IMR-90 (cell line): ENCODE measurements around the gene PCDHGA3. TPM values are rescaled to one million over a fixed set of nuclear protein-coding genes. Genes with fewer than 3 reads are reported as not detected.
A peak's percentile ranks its signal among the peaks of the same experiment; 100 is the strongest.

ENCODE experiments used
- ATAC-seq: fragments of 200-7000 bp; cut with Tn5 transposase; 2 replicates; pipeline ENCODE4 v1.9.1; 2020; ENCODE audit warnings: low read depth, mild to moderate bottlenecking, moderate library complexity
- BruUV-seq: library from RNA; stranded (reverse); fragments of 400-500 nt; replicated peaks from 2 replicates; lab custom pipeline; 2021; lab: Mats Ljungman, UMichigan
- CTCF ChIA-PET: fragments of 300-600 bp; formaldehyde crosslinking; extraction: SDS; loops from one replicate; lab custom pipeline; 2021; ENCODE audit warnings: antibody characterized with exemption; lab: Yijun Ruan, JAX
- POLR2A ChIA-PET: fragments of 300-600 bp; sonication (Branson Sonifier 250); formaldehyde crosslinking; loops from one replicate; lab custom pipeline; 2022; ENCODE audit warnings: antibody characterized with exemption; ENCODE audit not compliant: unreplicated experiment; lab: Charles Lee
- DNase-seq: peaks from one replicate; pipeline ENCODE4 v3.0.0; 2013
- H2AFZ ChIP-seq: replicated peaks from 2 replicates; pipeline ENCODE3; 2013; ENCODE audit warnings: low read length, mild to moderate bottlenecking; ENCODE audit not compliant: poor library complexity
- H2AK5ac ChIP-seq: 2 replicates; pipeline ENCODE4 v1.6.1; 2013; ENCODE audit warnings: low read depth, low read length, inconsistent platforms
- H2AK9ac ChIP-seq: replicated peaks from 2 replicates; pipeline ENCODE3; 2013; ENCODE audit warnings: mild to moderate bottlenecking, low read depth, low read length, moderate library complexity; ENCODE audit not compliant: poor library complexity
- H2BK120ac ChIP-seq: 2 replicates; pipeline ENCODE4 v1.6.1; 2013; ENCODE audit warnings: low read depth, low read length, inconsistent platforms
- H2BK15ac ChIP-seq: 3 replicates; pipeline ENCODE4 v1.6.1; 2013; ENCODE audit warnings: low read depth, low read length, inconsistent platforms
- H2BK20ac ChIP-seq: 2 replicates; pipeline ENCODE4 v1.6.1; 2013; ENCODE audit warnings: low read depth, mild to moderate bottlenecking, inconsistent platforms, low read length, moderate library complexity
- H2BK5ac ChIP-seq: 2 replicates; pipeline ENCODE4 v1.6.1; 2013; ENCODE audit warnings: mild to moderate bottlenecking, low read depth, low read length, inconsistent platforms; ENCODE audit not compliant: poor library complexity, severe bottlenecking
- H3K14ac ChIP-seq: replicated peaks from 2 replicates; pipeline ENCODE4 v1.6.1; 2013; ENCODE audit warnings: low read depth, low read length, inconsistent platforms
- H3K18ac ChIP-seq: 2 replicates; pipeline ENCODE4 v1.6.1; 2013; ENCODE audit warnings: low read depth, low read length, control low read depth
- H3K23ac ChIP-seq: 2 replicates; pipeline ENCODE4 v1.6.1; 2013; ENCODE audit warnings: low read depth, low read length, inconsistent platforms
- H3K27ac ChIP-seq: 2 replicates; pipeline ENCODE4 v1.5.1; 2013; ENCODE audit warnings: mild to moderate bottlenecking, control low read depth, low read length; ENCODE audit not compliant: insufficient read depth
- H3K27me3 ChIP-seq: 2 replicates; pipeline ENCODE4 v1.6.1; 2013; ENCODE audit warnings: low read length; ENCODE audit not compliant: control insufficient read depth, insufficient read depth
- H3K36me3 ChIP-seq: 2 replicates; pipeline ENCODE4 v1.6.1; 2013; ENCODE audit warnings: low read length, mixed read lengths; ENCODE audit not compliant: control insufficient read depth, insufficient read depth
- H3K4ac ChIP-seq: 2 replicates; pipeline ENCODE4 v1.6.1; 2013; ENCODE audit warnings: low read depth, low read length, inconsistent platforms
- H3K4me1 ChIP-seq: 2 replicates; pipeline ENCODE4 v1.6.1; 2013; ENCODE audit warnings: low read length, mixed read lengths; ENCODE audit not compliant: control insufficient read depth, insufficient read depth
- H3K4me2 ChIP-seq: 2 replicates; pipeline ENCODE4 v1.6.1; 2013; ENCODE audit warnings: low read depth, mild to moderate bottlenecking, control low read depth, low read length, moderate library complexity
- H3K4me3 ChIP-seq: 2 replicates; pipeline ENCODE4 v1.5.1; 2013; ENCODE audit warnings: low read depth, mild to moderate bottlenecking, control low read depth, low read length, moderate library complexity; ENCODE audit not compliant: insufficient read depth
- H3K56ac ChIP-seq: 2 replicates; pipeline ENCODE4 v1.6.1; 2013; ENCODE audit warnings: low read length, inconsistent platforms; ENCODE audit not compliant: insufficient read depth; ENCODE audit errors: extremely low read depth
- H3K79me1 ChIP-seq, 2 experiments: 2 replicates each; pipeline ENCODE4 v1.6.1; 2013; ENCODE audit warnings: low read length in 2 of 2, inconsistent platforms in 1 of 2, low read depth in 1 of 2
- H3K9ac ChIP-seq: 2 replicates; pipeline ENCODE4 v1.6.1; 2013; ENCODE audit warnings: low read depth, low read length, control low read depth
- H3K9me1 ChIP-seq: 2 replicates; pipeline ENCODE4 v1.6.1; 2013; ENCODE audit warnings: low read length, inconsistent platforms; ENCODE audit not compliant: insufficient read depth
- H3K9me3 ChIP-seq: 2 replicates; pipeline ENCODE4 v1.6.1; 2013; ENCODE audit warnings: low read length; ENCODE audit not compliant: control insufficient read depth, insufficient read depth
- H4K20me1 ChIP-seq: 2 replicates; pipeline ENCODE4 v1.6.1; 2013; ENCODE audit warnings: low read length, inconsistent platforms; ENCODE audit not compliant: insufficient read depth
- H4K5ac ChIP-seq: 2 replicates; pipeline ENCODE4 v1.6.1; 2013; ENCODE audit warnings: mild to moderate bottlenecking, low read depth, low read length, control low read depth
- H4K8ac ChIP-seq, 2 experiments: 2 replicates each; pipeline ENCODE4 v1.6.1; 2013; ENCODE audit warnings: low read depth in 2 of 2, low read length in 2 of 2, control low read depth in 1 of 2, inconsistent platforms in 1 of 2
- H4K91ac ChIP-seq: 2 replicates; pipeline ENCODE4 v1.6.1; 2013; ENCODE audit warnings: low read depth, low read length, inconsistent platforms; ENCODE audit not compliant: insufficient read depth
- BHLHE40 ChIP-seq: fragments of 150-350 bp; IDR thresholded peaks from 2 replicates; pipeline ENCODE4 v1.6.1; 2016; ENCODE audit warnings: mild to moderate bottlenecking, low read depth, low read length
- CEBPB ChIP-seq: IDR thresholded peaks from 2 replicates; pipeline ENCODE4 v1.6.1; 2012; ENCODE audit warnings: low read depth, low read length, improper control_type of control experiment
- FOS ChIP-seq: fragments of 150-350 bp; IDR thresholded peaks from 2 replicates; pipeline ENCODE4 v1.6.1; 2016; ENCODE audit warnings: low read depth, low read length
- MAFK ChIP-seq: IDR thresholded peaks from 2 replicates; pipeline ENCODE4 v1.6.1; 2012; ENCODE audit warnings: low read depth, low read length, improper control_type of control experiment
- MXI1 ChIP-seq: IDR thresholded peaks from 2 replicates; pipeline ENCODE4 v1.6.1; 2012; ENCODE audit warnings: low read depth, mild to moderate bottlenecking, low read length, moderate library complexity, borderline replicate concordance
- RAD21 ChIP-seq: IDR thresholded peaks from 2 replicates; pipeline ENCODE4 v1.6.1; 2012; ENCODE audit warnings: low read length, improper control_type of control experiment
- WGBS, 2 experiments: methylation state at CpG; one replicate each; pipeline versions ENCODE4 v1.1.5 to v1.1.7; 2013; ENCODE audit warnings: missing lambda C conversion rate in 2 of 2; ENCODE audit not compliant: insufficient read length in 1 of 2; ENCODE audit errors: extremely low coverage in 2 of 2; 5-methylcytosine and 5-hydroxymethylcytosine counted together
- dilution Hi-C: fragments of 300-500 bp; cut with HindIII; formaldehyde crosslinking; loops from one replicate; pipeline ENCODE4 v1.14.3; 2018; ENCODE audit warnings: low sequenced_read_pairs; ENCODE audit not compliant: unreplicated experiment
- in situ Hi-C: fragments of 300-500 bp; cut with MboI; formaldehyde crosslinking; loops from 3 replicates; pipeline ENCODE4 v1.14.3; 2019; ENCODE audit warnings: low sequenced_read_pairs, inconsistent platforms, mixed read lengths
- intact Hi-C: fragments of 100-400 bp; cut with micrococcal nuclease; formaldehyde crosslinking; loops from 2 replicates; pipeline ENCODE4 v1.10.0; 2022
- polyA plus RNA-seq, 3 experiments: library from polyadenylated mRNA; depleted of rRNA; stranded (reverse); fragments of >200 nt; gene quantifications; 2 replicates each; pipeline ENCODE4 v1.2.3, GENCODE V29; 2012; ENCODE audit warnings: low replicate concordance in 1 of 3
- total RNA-seq: library from RNA; depleted of rRNA; stranded (reverse); fragments of >200 nt; gene quantifications from 2 replicates; pipeline ENCODE4 v1.2.3, GENCODE V29; 2012
- TF ChIP-seq, protein P1 (sequence below): fragments of 150-350 bp; IDR thresholded peaks from 2 replicates; pipeline ENCODE4 v1.6.1; 2016; ENCODE audit warnings: low read depth, mild to moderate bottlenecking, low read length, moderate library complexity, borderline replicate concordance
- TF ChIP-seq, protein P2 (sequence below): conservative IDR thresholded peaks from 2 replicates; pipeline ENCODE4 v1.5.1; 2012; ENCODE audit warnings: mild to moderate bottlenecking, low read depth, low read length, improper control_type of control experiment

Gene PCDHGA3
- total and polyA plus RNA-seq, 2 of the 4 experiments (the other 2 are of a cell fraction): 1.4 to 1.6 TPM

DNA sequence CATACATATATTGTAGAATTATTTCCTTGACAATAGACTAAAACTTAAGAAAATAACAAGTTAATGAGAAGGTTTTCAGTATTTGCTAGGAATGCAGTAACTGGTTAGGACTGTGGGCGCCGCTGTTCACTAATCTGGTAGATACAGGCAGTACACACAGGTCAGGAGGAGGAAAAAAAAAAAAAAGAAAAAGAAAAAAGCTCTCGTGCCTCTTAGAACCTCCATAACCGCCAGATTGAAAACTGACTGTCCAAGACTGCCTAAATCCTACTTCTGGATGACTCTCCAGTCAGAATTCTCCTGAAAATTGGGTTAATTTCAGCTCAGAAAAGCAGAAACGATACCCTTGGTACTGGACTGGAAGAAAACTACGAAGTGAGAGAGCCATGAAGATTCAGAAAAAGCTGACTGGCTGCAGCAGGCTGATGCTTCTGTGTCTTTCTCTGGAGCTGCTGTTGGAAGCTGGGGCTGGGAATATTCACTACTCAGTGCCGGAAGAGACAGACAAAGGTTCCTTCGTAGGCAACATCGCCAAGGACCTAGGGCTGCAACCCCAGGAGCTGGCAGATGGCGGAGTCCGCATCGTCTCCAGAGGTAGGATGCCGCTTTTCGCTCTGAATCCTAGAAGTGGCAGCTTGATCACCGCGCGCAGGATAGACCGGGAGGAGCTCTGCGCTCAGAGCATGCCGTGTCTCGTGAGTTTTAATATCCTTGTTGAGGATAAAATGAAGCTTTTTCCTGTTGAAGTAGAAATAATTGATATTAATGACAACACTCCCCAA, 13.1 kb upstream of the PCDHGA3 start, which contains the start of gene PCDHGA1:
Gene PCDHGA1 (plus strand): TSS at position 216 of the 782 bp plus-strand sequence.
- POLR2A ChIA-PET: no interaction called here
- Histone ChIP-seq H3K56ac (no peak within 1 kb of the TSS), H3K79me1 (no peaks in the 10 kb centered on the region; a peak in 1 of 4 replicates), H4K5ac (peak within 1 kb of the TSS; percentile 67; the same call in 1 of the 2 replicates), H3K18ac (0 out of 2 replicates have a peak within 1 kb of the TSS, but pooled peaks have one; percentile 57), H3K27ac (no peak within 1 kb of the TSS), H2AFZ (peak within 1 kb of the TSS; percentile 85), H3K9me1 (no peaks in the 10 kb centered on the region), H2BK20ac (no peak within 1 kb of the TSS), H4K91ac (no peak within 1 kb of the TSS), H3K23ac (peak within 1 kb of the TSS; percentile 10; the same call in 1 of the 2 replicates), H3K4me1 (no peaks in the 10 kb centered on the region), H2AK5ac (no peak within 1 kb of the TSS), H3K4me3 (peak within 1 kb of the TSS; percentile 55), H3K14ac (peak within 1 kb of the TSS; percentile 43; the same call in 1 of the 2 replicates), H4K8ac (0 out of 4 replicates have a peak within 1 kb of the TSS, but pooled peaks of 1 of the 2 experiments have one; percentile 31), H4K20me1 (no peaks in the 10 kb centered on the region), H2AK9ac (no peak within 1 kb of the TSS), H2BK120ac (no peak within 1 kb of the TSS), H2BK15ac (no peak within 1 kb of the TSS), H2BK5ac (peak within 1 kb of the TSS; percentile 60), H3K9me3 (peaks cover 31% of the 10 kb centered on the region), H3K4ac (no peak within 1 kb of the TSS), H3K4me2 (peak within 1 kb of the TSS; percentile 88), H3K36me3 (peaks cover 2% of the 10 kb centered on the region), H3K9ac (peak within 1 kb of the TSS; percentile 45; the same call in 1 of the 2 replicates), H3K27me3 (no peaks in the 10 kb centered on the region)
- TF ChIP-seq BHLHE40 (peak; percentile 21; the same call in 1 of the 2 replicates), MAFK (no peak), MXI1 (no peak), CEBPB (no peak), RAD21 (peak; percentile 45), FOS (no peak)
- TF ChIP-seq, protein P1, sequence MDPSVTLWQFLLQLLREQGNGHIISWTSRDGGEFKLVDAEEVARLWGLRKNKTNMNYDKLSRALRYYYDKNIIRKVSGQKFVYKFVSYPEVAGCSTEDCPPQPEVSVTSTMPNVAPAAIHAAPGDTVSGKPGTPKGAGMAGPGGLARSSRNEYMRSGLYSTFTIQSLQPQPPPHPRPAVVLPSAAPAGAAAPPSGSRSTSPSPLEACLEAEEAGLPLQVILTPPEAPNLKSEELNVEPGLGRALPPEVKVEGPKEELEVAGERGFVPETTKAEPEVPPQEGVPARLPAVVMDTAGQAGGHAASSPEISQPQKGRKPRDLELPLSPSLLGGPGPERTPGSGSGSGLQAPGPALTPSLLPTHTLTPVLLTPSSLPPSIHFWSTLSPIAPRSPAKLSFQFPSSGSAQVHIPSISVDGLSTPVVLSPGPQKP: no peak
- TF ChIP-seq, protein P2, sequence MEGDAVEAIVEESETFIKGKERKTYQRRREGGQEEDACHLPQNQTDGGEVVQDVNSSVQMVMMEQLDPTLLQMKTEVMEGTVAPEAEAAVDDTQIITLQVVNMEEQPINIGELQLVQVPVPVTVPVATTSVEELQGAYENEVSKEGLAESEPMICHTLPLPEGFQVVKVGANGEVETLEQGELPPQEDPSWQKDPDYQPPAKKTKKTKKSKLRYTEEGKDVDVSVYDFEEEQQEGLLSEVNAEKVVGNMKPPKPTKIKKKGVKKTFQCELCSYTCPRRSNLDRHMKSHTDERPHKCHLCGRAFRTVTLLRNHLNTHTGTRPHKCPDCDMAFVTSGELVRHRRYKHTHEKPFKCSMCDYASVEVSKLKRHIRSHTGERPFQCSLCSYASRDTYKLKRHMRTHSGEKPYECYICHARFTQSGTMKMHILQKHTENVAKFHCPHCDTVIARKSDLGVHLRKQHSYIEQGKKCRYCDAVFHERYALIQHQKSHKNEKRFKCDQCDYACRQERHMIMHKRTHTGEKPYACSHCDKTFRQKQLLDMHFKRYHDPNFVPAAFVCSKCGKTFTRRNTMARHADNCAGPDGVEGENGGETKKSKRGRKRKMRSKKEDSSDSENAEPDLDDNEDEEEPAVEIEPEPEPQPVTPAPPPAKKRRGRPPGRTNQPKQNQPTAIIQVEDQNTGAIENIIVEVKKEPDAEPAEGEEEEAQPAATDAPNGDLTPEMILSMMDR: peak; percentile 68
- peak; percentile 49 for ATAC-seq
- WGBS, 2 experiments: 7% methylated on average over 5 of the region's 21 CpGs; no CpG with 5 or more reads in 1 of the 2 experiments
- no TSS peak for BruUV-seq
- intact Hi-C loops (no loop called here), in situ Hi-C loops (no loop called here), dilution Hi-C loops (no loop called here)
- peak; percentile 75 for DNase-seq
- CTCF ChIA-PET: interaction anchor here (0.6 to 1.2 kb wide), 7 partner anchors 8 to 233 kb away, joined by 3 to 6 read pairs (median 3); partner anchors contain the start of genes PCDHGA10 and PCDHGA2
